Measurements from ENCODE around the gene DPH3. TPM values are rescaled to one million over a fixed set of nuclear protein-coding genes. Genes with fewer than 3 reads are reported as not detected.

DPH3 gene
- total and polyA plus RNA-seq, 9 of the 15 experiments (the other 6 are each of a cell fraction or from before 2014, with no cell fraction given) = 15.9 to 131 (median 38.7) TPM

DNA sequence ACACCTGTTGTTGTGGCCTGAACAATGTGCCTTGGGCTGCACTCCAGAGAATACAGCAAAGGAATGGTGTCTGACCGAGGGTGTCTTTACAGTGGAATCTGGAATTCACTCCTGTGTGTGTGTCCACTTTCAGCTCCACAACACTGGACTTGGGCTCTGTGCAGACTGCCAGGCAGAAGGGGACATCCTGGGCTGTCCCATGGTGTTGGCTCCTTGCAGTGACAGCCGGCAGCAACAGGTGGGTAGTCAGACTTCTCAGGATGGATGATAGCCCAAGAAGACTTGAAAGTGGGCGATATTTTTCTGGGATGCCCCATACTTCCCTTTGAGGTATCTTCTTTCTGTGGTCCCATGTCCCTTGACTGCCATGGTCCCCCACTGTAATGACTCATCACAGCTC lies 45.0 kb downstream of the DPH3 start (continued):
- TF ChIP-seq E2F4 (CRISPR knock-in tag; IDR thresholded peaks at IDR 0.05; ENCODE audit: low read depth) (no peak), ZNF24 (IDR thresholded peaks at IDR 0.05) (no peak), NR1H2 (CRISPR knock-in tag; IDR thresholded peaks at IDR 0.05) (no peak), RBM17 (IDR thresholded peaks at IDR 0.05; ENCODE audit: borderline replicate concordance, low read depth, low read length) (no peak), EGR1 (conservative IDR thresholded peaks at IDR 0.05) (no peak), ZSCAN29 (IDR thresholded peaks at IDR 0.05) (no peak), SREBF1 (IDR thresholded peaks at IDR 0.05; ENCODE audit: borderline replicate concordance, low read depth, low read length) (no peak), SRSF3 (IDR thresholded peaks at IDR 0.05; ENCODE audit: insufficient read depth, low read length) (no peak), ESRRB (CRISPR knock-in tag; IDR thresholded peaks at IDR 0.05; ENCODE audit: borderline replicate concordance) (no peak)
- TF ChIP-seq, protein P1, sequence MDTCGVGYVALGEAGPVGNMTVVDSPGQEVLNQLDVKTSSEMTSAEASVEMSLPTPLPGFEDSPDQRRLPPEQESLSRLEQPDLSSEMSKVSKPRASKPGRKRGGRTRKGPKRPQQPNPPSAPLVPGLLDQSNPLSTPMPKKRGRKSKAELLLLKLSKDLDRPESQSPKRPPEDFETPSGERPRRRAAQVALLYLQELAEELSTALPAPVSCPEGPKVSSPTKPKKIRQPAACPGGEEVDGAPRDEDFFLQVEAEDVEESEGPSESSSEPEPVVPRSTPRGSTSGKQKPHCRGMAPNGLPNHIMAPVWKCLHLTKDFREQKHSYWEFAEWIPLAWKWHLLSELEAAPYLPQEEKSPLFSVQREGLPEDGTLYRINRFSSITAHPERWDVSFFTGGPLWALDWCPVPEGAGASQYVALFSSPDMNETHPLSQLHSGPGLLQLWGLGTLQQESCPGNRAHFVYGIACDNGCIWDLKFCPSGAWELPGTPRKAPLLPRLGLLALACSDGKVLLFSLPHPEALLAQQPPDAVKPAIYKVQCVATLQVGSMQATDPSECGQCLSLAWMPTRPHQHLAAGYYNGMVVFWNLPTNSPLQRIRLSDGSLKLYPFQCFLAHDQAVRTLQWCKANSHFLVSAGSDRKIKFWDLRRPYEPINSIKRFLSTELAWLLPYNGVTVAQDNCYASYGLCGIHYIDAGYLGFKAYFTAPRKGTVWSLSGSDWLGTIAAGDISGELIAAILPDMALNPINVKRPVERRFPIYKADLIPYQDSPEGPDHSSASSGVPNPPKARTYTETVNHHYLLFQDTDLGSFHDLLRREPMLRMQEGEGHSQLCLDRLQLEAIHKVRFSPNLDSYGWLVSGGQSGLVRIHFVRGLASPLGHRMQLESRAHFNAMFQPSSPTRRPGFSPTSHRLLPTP (IDR thresholded peaks at IDR 0.05; ENCODE audit: borderline replicate concordance, extremely low read depth, insufficient read length) = no peak

Data from K562 (cell line).